ENCODE data around the gene PCSK4.

The PCSK4 gene

GRCh38 chr19:1511318-1512317 lies 21.5 kb upstream of the PCSK4 start:
- Histone ChIP-seq H3K27me3 (ENCODE audit: control insufficient read depth in 1 of 2, insufficient read depth in 2 of 2, low read length in 2 of 2) (peaks cover 27 to 49% of the 10 kb centered on the region in 2 donors), H3K36me3 (ENCODE audit: control insufficient read depth in 2 of 2, insufficient read depth in 2 of 2, low read length in 2 of 2) (no peaks in the 10 kb centered on the region), H3K4me1 (ENCODE audit: control insufficient read depth, insufficient read depth, low read length) (peaks cover 15% of the 10 kb centered on the region), H3K4me3 (ENCODE audit: low read length in 2 of 2) (no peak overlapping the region), H3K27ac (ENCODE audit: low read length) (no peak overlapping the region), H3K9me3 (ENCODE audit: control insufficient read depth in 2 of 2, low read length in 2 of 2) (peaks cover 0 to 5% of the 10 kb centered on the region in 2 donors), H3K9ac (ENCODE audit: low read length in 2 of 2) (no peak overlapping the region)

- Histone ChIP-seq H3K36me3 (ENCODE audit: control insufficient read depth in 2 of 2, insufficient read depth in 2 of 2, low read length in 2 of 2) (no peaks in the 10 kb centered on the region), H3K4me1 (ENCODE audit: control insufficient read depth, insufficient read depth, low read length) (peaks cover 15% of the 10 kb centered on the region), H3K9me3 (ENCODE audit: control insufficient read depth in 2 of 2, low read length in 2 of 2) (peaks cover 0 to 5% of the 10 kb centered on the region in 2 donors), H3K4me3 (ENCODE audit: low read length in 2 of 2) (no peak overlapping the region), H3K27me3 (ENCODE audit: control insufficient read depth in 1 of 2, insufficient read depth in 2 of 2, low read length in 2 of 2) (peaks cover 30 to 53% of the 10 kb centered on the region in 2 donors), H3K9ac (ENCODE audit: low read length in 2 of 2) (no peak overlapping the region), H3K27ac (ENCODE audit: low read length) (no peak overlapping the region)
Measured at GRCh38 chr19:1510807-1511206, 20.7 kb upstream of the PCSK4 start.

- H3K27me3 ChIP-seq (ENCODE audit: control insufficient read depth in 1 of 2, insufficient read depth in 2 of 2, low read length in 2 of 2), result peaks cover 33 to 53% of the 10 kb centered on the region in 2 donors
- no peak overlapping the region for H3K27ac ChIP-seq (ENCODE audit: low read length)
- no peak overlapping the region for H3K9ac ChIP-seq (ENCODE audit: low read length in 2 of 2)
- H3K4me1 ChIP-seq (ENCODE audit: control insufficient read depth, insufficient read depth, low read length), result peaks cover 15% of the 10 kb centered on the region
- peaks cover 0 to 5% of the 10 kb centered on the region in 2 donors for H3K9me3 ChIP-seq (ENCODE audit: control insufficient read depth in 2 of 2, low read length in 2 of 2)
- H3K36me3 ChIP-seq (ENCODE audit: control insufficient read depth in 2 of 2, insufficient read depth in 2 of 2, low read length in 2 of 2), result no peaks in the 10 kb centered on the region
- H3K4me3 ChIP-seq (ENCODE audit: low read length in 2 of 2), result no peak overlapping the region
Measured at GRCh38 chr19:1510442-1510806, 20.3 kb upstream of the PCSK4 start.

- no peak overlapping the region for H3K27ac ChIP-seq (ENCODE audit: low read length)
- H3K36me3 ChIP-seq (ENCODE audit: control insufficient read depth in 2 of 2, insufficient read depth in 2 of 2, low read length in 2 of 2), result no peaks in the 10 kb centered on the region
- H3K4me1 ChIP-seq (ENCODE audit: control insufficient read depth, insufficient read depth, low read length), result peaks cover 15% of the 10 kb centered on the region
- peaks cover 30 to 52% of the 10 kb centered on the region in 2 donors for H3K27me3 ChIP-seq (ENCODE audit: control insufficient read depth in 1 of 2, insufficient read depth in 2 of 2, low read length in 2 of 2)
- no peak overlapping the region for H3K9ac ChIP-seq (ENCODE audit: low read length in 2 of 2)
- H3K4me3 ChIP-seq (ENCODE audit: low read length in 2 of 2), result no peak overlapping the region
- peaks cover 0 to 5% of the 10 kb centered on the region in 2 donors for H3K9me3 ChIP-seq (ENCODE audit: control insufficient read depth in 2 of 2, low read length in 2 of 2)
Measured at GRCh38 chr19:1509602-1510441, 19.7 kb upstream of the PCSK4 start.

- Histone ChIP-seq H3K27ac (ENCODE audit: low read length) (no peak overlapping the region), H3K9me3 (ENCODE audit: control insufficient read depth in 2 of 2, low read length in 2 of 2) (peaks cover 0 to 5% of the 10 kb centered on the region in 2 donors), H3K27me3 (ENCODE audit: control insufficient read depth in 1 of 2, insufficient read depth in 2 of 2, low read length in 2 of 2) (peaks cover 31 to 51% of the 10 kb centered on the region in 2 donors), H3K4me1 (ENCODE audit: control insufficient read depth, insufficient read depth, low read length) (peaks cover 19% of the 10 kb centered on the region), H3K9ac (ENCODE audit: low read length in 2 of 2) (no peak overlapping the region), H3K36me3 (ENCODE audit: control insufficient read depth in 2 of 2, insufficient read depth in 2 of 2, low read length in 2 of 2) (no peaks in the 10 kb centered on the region), H3K4me3 (ENCODE audit: low read length in 2 of 2) (peak overlapping the region in 1 of 2 donors; percentile 35)
Measured at GRCh38 chr19:1508507-1508856, 18.3 kb upstream of the PCSK4 start.

- Histone ChIP-seq H3K9ac (ENCODE audit: low read length in 2 of 2) (no peak overlapping the region), H3K4me1 (ENCODE audit: control insufficient read depth, insufficient read depth, low read length) (peaks cover 21% of the 10 kb centered on the region), H3K4me3 (ENCODE audit: low read length in 2 of 2) (peak overlapping the region; percentile 55 to 73), H3K27me3 (ENCODE audit: control insufficient read depth in 1 of 2, insufficient read depth in 2 of 2, low read length in 2 of 2) (peaks cover 37 to 53% of the 10 kb centered on the region in 2 donors), H3K9me3 (ENCODE audit: control insufficient read depth in 2 of 2, low read length in 2 of 2) (peaks cover 0 to 5% of the 10 kb centered on the region in 2 donors), H3K36me3 (ENCODE audit: control insufficient read depth in 2 of 2, insufficient read depth in 2 of 2, low read length in 2 of 2) (no peaks in the 10 kb centered on the region), H3K27ac (ENCODE audit: low read length) (no peak overlapping the region)
Measured at GRCh38 chr19:1507763-1508506, 17.8 kb upstream of the PCSK4 start.

- Histone ChIP-seq H3K4me1 (ENCODE audit: control insufficient read depth, insufficient read depth, low read length) (peaks cover 21% of the 10 kb centered on the region), H3K9me3 (ENCODE audit: control insufficient read depth in 2 of 2, low read length in 2 of 2) (peaks cover 0 to 5% of the 10 kb centered on the region in 2 donors), H3K27me3 (ENCODE audit: control insufficient read depth in 1 of 2, insufficient read depth in 2 of 2, low read length in 2 of 2) (peaks cover 36 to 51% of the 10 kb centered on the region in 2 donors), H3K4me3 (ENCODE audit: low read length in 2 of 2) (peak overlapping the region; percentile 32 to 73), H3K36me3 (ENCODE audit: control insufficient read depth in 2 of 2, insufficient read depth in 2 of 2, low read length in 2 of 2) (no peaks in the 10 kb centered on the region), H3K9ac (ENCODE audit: low read length in 2 of 2) (no peak overlapping the region), H3K27ac (ENCODE audit: low read length) (no peak overlapping the region)
Measured at GRCh38 chr19:1507192-1507660, 17.1 kb upstream of the PCSK4 start.

- H3K27ac ChIP-seq (ENCODE audit: low read length), result no peak overlapping the region
- H3K36me3 ChIP-seq (ENCODE audit: control insufficient read depth in 2 of 2, insufficient read depth in 2 of 2, low read length in 2 of 2), result no peaks in the 10 kb centered on the region
- H3K27me3 ChIP-seq (ENCODE audit: control insufficient read depth in 1 of 2, insufficient read depth in 2 of 2, low read length in 2 of 2), result peaks cover 31 to 41% of the 10 kb centered on the region in 2 donors
Measured at GRCh38 chr19:1505991-1506881, 16.1 kb upstream of the PCSK4 start.

GRCh38 chr19:1505012-1505411 lies 14.9 kb upstream of the PCSK4 start:
- Histone ChIP-seq H3K4me1 (ENCODE audit: control insufficient read depth, insufficient read depth, low read length) (peaks cover 21% of the 10 kb centered on the region), H3K9me3 (ENCODE audit: control insufficient read depth in 2 of 2, low read length in 2 of 2) (peaks cover 0 to 5% of the 10 kb centered on the region in 2 donors), H3K27me3 (ENCODE audit: control insufficient read depth in 1 of 2, insufficient read depth in 2 of 2, low read length in 2 of 2) (peaks cover 29 to 31% of the 10 kb centered on the region in 2 donors), H3K9ac (ENCODE audit: low read length in 2 of 2) (no peak overlapping the region), H3K4me3 (ENCODE audit: low read length in 2 of 2) (no peak overlapping the region), H3K36me3 (ENCODE audit: control insufficient read depth in 2 of 2, insufficient read depth in 2 of 2, low read length in 2 of 2) (no peaks in the 10 kb centered on the region), H3K27ac (ENCODE audit: low read length) (no peak overlapping the region)

More at GRCh38 chr19:1505991-1506881, 16.1 kb upstream of the PCSK4 start:
- H3K9ac ChIP-seq (ENCODE audit: low read length in 2 of 2), result no peak overlapping the region
- H3K9me3 ChIP-seq (ENCODE audit: control insufficient read depth in 2 of 2, low read length in 2 of 2), result peaks cover 0 to 5% of the 10 kb centered on the region in 2 donors
- H3K4me1 ChIP-seq (ENCODE audit: control insufficient read depth, insufficient read depth, low read length), result peaks cover 21% of the 10 kb centered on the region
- no peak overlapping the region for H3K4me3 ChIP-seq (ENCODE audit: low read length in 2 of 2)
